CD4-positive, alpha-beta T cell treated with Interleukin-1 beta for 1 hour (primary cell): ENCODE results near the gene ASTN2.

ENCODE experiments used
- DNase-seq, 2 donors: peaks; one replicate each; pipeline ENCODE4 v3.0.0-alpha.2; 2020 to 2022

Gene ASTN2

GRCh38 chr9:116391306-116391900, 1023.5 kb downstream of the ASTN2 start:
- no peak for DNase-seq

GRCh38 chr9:116390303-116391228, 1024.3 kb downstream of the ASTN2 start:
- no peak for DNase-seq

- no peak for DNase-seq
Measured at GRCh38 chr9:116389541-116390302, 1025.1 kb downstream of the ASTN2 start.

GRCh38 chr9:116387934-116388698, 1026.7 kb downstream of the ASTN2 start:
- DNase-seq, result no peak

- no peak for DNase-seq
Measured at GRCh38 chr9:116383936-116384335, 1030.9 kb downstream of the ASTN2 start.

GRCh38 chr9:116383133-116383532, 1031.7 kb downstream of the ASTN2 start:
- DNase-seq, result no peak

- DNase-seq, result no peak
Measured at GRCh38 chr9:116382053-116382452, 1032.8 kb downstream of the ASTN2 start.

- no peak for DNase-seq
Measured at GRCh38 chr9:116381350-116381749, 1033.5 kb downstream of the ASTN2 start.

GRCh38 chr9:116380496-116380995, 1034.3 kb downstream of the ASTN2 start:
- no peak for DNase-seq

GRCh38 chr9:116379821-116380220, 1035.0 kb downstream of the ASTN2 start:
- no peak for DNase-seq

GRCh38 chr9:116378873-116379272, 1036.0 kb downstream of the ASTN2 start:
- DNase-seq, result no peak

- DNase-seq, result no peak
Measured at GRCh38 chr9:116377179-116377798, 1037.6 kb downstream of the ASTN2 start.
